HK-2 (cell line): ENCODE data around the gene ATP1A3.
"Not testable (repeated sequence)": the region's sequence is repeated elsewhere in the genome, so short reads cannot be mapped to it uniquely, and the experiment has no call there.

Experiments
- DNase-seq: peaks from one replicate; pipeline ENCODE4 v3.0.0-alpha.2; 2018; ENCODE audit not compliant: unreplicated experiment

ATP1A3 gene

DNA sequence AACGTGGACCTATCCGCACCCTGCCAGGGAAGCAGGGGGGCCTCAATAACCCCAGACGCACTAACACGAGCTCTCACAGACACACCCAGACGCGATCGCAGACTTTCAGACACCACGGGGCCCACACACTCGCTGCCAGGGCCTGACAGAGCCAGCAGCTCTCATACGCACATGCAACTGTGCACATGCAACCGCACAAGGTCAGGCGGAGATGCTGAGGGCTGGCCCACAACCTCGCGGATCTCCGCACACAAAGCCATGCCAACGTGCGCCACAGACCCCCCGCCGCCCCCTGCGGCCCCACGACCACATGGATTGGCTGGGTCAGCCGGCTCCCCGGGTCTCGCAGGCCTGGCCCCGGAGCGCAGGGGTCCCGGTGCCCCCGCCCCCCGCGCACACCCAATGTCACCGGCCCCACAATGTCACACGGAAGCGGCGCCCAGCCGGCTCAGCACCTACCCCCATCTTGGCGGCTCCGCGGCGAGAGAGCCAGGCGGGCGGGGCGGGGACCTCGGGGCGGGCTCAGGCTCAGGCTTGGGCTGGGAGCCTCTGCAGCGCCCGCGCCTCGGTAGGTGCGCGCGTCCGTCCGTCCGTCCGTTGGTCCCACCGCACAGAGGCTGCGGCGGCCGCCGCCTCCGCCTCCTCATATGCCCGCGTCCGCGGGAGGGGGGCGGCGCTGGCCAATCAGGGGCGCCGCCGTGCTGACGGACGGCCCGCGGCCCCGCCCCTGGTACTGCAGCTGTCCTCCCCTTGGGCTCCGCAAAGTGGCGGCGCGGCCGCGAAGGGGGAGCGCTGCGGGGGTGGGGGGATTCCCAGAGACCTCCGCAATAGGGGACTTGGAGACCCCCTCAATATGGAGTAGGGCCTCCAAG is at the start of gene ATP1A3:
TSS of gene ATP1A3 (minus strand) at position 619 of the 872 bp plus-strand sequence. CDS start at position 465, 154 bp downstream.
- DNase-seq, result peak; percentile 71

DNA sequence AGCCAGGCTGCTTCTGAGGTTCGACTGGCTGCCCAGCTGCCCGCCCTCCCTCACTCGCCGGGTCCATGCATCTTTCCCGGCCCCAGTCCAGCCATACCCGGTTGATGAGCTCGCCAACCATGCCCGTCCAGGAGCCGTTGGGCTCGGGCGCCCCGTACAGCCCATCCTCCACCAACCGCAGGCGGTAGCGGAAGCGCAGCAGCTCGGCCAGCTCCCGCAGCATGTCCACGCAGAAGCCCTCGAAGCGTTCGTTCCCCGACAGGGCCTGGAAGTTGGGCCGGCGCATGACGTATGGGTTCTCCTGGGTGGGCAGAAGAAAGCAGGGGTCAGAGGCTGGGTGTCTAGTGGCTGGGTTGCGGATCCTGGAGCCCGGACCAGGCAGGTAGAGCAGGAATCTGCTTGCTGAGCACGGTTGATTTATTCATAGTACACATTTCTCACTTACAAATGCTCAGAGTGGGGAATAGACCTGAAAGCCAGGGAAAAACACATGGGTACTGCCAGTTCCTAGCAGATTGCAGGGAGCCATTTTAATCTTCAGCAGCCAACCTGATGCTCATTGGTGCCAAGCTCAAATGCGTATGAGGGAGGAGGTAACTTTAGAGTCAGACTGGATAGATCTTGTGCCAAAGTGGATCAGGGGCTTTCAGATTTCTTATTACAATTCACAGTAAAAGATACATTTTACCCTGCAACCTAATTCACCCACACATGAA is 48.6 kb upstream of the ATP1A3 start:
- no peak for DNase-seq

DNA sequence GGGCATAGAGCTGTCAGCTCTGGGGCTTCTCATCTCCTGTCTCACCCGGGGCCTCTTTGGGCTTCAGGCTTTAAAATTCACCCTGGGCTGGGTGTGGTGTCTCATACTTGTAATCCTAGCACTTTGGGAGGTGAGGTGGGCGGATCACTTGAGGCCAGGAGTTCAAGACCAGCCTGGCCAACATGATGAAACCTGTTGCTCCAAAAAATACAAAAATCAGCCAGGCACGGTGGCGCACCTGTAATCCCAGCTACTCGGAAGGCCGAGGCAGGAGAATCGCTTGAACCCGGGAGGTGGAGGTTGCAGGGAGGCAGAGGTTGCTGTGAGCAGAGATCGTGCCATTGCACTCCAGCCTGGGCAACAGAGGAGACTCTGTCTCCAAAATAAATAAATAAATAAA is 46.5 kb upstream of the ATP1A3 start:
- DNase-seq, result not testable (repeated sequence)

GRCh38 chr19:42040031-42040430 is 46.0 kb upstream of the ATP1A3 start:
- DNase-seq, result no peak

GRCh38 chr19:42038666-42039065 is 44.6 kb upstream of the ATP1A3 start:
- DNase-seq, result no peak

DNA sequence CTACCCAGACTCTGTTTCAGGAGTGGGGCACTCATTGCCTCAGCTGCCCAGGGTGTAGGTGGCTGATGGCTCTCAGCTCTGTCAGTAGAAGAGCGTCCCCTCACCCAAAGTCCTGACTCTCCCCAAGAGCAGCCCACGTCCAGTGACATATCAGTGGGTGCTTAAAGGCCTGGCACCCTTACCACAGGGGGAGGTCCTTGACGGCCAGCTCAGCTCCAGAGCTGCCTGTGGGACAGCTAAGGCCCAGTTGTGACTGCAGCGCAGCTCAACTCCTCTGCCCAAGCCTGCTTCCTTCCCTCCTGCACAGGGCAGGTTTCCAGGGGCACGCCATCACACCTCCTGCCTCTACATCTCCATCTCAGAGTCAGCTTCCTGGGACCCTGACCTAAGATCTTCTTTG is 43.6 kb upstream of the ATP1A3 start:
- no peak for DNase-seq

DNA sequence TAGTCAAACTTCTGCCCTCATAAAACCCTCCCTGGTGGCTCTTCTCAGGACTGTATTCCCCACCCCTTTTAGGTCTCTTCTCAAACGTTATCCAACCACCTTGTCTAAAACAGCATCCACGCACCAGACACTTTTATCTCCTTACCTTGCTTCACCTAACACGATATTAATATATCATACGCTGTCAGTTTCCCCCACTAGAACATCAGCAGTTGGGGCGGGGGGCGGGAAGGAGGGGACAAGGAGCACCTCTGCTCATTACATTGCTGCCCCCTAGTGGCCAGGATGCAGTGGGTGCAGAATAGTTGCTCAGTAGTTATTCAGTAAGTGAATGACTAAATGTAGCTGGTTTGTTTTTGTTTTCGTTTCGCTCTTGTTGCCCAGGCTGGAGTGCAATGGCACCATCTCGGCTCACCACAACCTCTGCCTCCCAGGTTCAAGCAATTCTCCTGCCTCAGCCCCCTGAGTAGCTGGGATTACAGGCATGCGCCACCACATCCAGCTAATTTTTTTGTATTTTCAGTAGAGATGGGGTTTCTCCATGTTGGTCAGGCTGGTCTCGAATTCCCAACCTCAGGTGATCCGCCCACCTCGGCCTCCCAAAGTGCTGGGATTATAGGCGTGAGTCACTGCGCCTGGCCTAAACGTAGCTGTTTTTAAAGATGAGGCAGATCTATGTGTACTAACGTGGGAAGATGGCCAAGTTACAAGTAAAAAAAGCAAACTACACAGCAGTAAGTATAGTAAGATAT is 40.8 kb upstream of the ATP1A3 start:
- DNase-seq, result peak; percentile 61

DNA sequence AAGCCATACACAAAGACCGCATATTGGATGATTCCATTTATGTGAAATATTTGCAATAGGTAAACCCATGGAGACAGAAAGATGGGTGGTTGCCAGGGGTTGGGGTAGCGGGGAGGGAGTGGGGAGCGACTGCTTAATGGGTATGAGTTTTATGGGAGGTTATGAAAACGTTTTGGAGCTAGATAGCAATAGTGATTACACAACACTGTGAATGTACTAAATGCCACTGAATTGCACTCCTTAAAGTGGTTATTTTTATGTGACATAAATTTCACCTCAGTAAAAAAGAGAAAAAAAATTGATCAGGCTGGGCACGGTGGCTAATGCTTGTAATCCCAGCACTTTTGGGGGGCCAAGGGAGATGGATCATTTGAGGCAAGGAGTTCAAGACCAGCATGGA is 39.4 kb upstream of the ATP1A3 start:
- no peak for DNase-seq

DNA sequence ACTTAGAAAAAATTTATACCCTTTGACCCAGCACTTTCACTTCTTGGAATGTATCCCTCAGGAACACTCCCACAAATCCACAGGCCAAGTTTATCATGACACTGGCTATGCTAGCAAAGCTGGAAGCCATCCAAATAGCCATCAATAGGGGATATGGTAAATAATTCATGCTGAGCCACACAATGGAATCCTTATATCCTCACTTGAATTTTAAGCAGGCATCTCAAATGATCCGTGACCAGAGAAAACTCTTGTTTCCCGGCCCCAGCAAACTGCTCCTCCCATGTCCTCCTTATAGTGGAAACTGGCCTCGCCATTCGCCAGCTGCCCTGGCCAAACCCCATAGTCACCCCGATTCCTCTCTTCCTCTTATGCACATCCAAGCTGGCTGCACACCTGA is 38.4 kb upstream of the ATP1A3 start:
- DNase-seq, result no peak

- DNase-seq, result no peak
Measured at GRCh38 chr19:42030645-42031440, 36.8 kb upstream of the ATP1A3 start.

GRCh38 chr19:42028304-42029216 is 34.5 kb upstream of the ATP1A3 start:
- peak; percentile 16 for DNase-seq

- no peak for DNase-seq
Measured at GRCh38 chr19:42024622-42025111, 30.6 kb upstream of the ATP1A3 start.

DNA sequence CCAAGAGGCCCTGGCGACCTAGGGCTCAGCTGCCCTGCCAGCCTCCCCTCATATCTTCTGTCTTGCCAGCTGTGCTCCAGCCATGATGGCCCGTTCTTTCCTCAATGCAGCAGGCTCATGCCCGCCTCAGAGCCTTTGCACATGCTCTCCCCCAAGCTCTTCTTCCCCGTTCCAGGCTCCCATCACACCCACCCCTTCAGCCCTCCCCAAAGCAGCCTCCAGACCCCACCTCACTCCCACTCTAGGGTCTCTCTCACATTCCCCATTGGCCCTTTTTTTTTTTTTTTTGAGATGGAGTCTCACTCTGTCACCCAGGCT is 29.9 kb upstream of the ATP1A3 start:
- no peak for DNase-seq

DNA sequence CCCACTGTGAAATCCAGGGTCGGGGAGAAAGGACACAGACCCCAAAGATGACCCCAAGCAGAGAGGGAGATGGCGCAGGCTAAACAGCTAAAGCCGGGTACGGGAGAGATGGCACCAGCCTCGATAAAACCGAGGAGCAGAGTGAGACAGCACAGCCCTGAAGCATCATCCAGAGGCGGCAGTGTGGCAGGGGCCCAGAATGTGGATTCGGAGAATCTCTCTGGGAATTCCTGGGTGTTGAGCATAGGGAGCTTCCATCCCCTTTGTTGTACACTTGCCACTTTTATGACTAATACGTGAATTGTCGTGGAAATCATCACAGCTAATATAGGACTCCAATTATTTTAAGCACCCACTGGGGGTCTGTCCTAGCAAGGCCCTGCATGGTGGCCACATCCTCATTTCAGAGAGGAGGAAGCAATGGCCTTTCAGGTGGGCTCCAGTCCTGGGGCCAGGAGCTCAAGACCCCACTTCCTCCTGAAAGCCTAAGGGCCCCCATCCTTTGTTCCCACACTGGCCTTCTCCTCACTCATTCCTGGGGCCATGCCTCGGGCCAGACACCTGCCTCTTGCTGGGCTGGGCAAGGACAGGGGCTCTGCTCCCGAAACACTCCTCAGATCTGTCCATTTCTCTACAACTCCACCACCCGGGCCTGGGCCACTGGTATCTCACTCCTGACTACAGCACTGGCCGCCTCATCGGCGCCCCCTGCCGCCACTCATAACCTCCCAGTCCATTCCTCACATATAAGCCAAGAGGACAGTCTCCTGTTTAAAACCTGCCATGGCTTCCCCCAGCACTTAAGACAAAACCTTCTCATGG is 29.3 kb upstream of the ATP1A3 start:
- no peak for DNase-seq

DNA sequence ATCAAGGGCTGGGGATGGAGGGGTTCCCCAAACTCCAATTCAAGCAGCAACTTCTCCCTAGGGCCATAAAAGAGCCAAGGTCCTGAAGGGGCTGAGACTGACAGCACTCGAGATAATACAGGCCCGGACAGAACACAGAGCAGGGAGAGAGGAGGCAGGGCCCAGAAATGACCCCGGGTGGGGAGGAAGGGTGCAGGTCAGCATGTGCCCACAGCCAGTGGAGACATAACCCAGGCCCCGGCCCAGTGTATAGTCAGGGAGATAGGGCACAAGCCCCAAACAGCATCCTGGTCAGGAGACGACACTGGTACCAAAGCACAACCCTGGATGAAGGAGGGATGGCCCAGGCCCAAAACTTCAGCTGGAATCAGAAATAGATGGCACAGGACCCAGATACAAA is 28.6 kb upstream of the ATP1A3 start:
- DNase-seq, result no peak

DNA sequence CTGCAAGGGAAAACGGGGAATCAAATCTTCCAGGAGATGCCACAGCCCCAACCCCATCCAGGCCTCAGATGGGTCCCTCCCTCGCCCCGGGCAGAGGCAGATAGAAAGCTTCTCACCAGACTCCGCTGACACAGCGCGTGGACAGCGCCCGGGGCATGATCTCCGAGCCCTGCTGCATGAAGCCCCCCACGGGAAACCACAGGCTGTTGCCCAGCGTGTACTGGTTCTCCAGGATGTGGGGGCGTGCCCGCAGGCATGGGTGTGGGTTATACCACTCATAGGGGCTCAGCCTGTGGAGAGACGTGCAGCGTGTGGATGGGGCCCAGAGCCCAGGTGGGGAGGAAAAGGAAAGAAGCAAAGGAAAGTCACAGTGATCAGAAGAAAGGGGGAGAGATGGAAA is 27.2 kb upstream of the ATP1A3 start:
- DNase-seq, result no peak

DNA sequence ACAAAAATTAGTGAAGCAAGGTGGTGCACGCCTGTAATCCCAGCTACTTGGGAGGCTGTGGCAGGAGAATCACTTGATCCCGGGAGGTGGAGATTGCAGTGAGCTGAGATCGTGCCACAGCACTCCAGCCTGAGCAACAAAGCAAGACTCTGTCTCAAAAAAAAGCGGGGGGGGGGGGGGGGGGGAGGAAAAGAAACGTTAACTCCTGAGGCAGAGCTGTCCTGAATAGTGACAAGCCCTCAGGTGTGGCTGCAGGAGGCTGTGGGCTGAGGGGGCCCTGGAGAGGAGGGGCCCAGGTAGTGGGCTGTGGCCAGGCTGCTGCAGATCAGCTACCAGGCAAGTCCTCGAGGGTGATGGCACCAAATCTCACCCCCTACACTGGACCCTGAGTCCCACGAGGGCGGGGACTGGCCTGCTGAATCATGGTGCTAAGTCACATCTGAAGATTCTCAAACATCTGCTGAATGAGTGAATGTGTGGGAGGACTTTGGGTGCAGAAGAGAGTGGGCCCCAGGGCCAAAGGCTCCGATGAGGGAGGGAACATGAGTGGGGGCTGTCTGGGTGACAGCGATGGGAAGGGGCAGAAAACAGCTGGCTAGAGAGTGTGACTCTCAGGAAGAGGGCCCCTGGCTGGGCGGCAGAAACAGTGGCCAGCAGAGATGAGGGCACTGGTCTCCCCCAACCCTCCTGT is 24.6 kb upstream of the ATP1A3 start:
- DNase-seq, result no peak

GRCh38 chr19:42017040-42017439 is 23.0 kb upstream of the ATP1A3 start:
- no peak for DNase-seq

- DNase-seq, result not testable (repeated sequence)
Measured at GRCh38 chr19:42012747-42013146, 18.7 kb upstream of the ATP1A3 start.
